ENCODE measurements around the gene BCLAF3. TPM values are rescaled to one million over a fixed set of nuclear protein-coding genes. Genes with fewer than 3 reads are reported as not detected.

The BCLAF3 gene
- total and polyA plus RNA-seq, 2 of the 4 experiments (the other 2 are of a cell fraction): 1.6 TPM

DNA sequence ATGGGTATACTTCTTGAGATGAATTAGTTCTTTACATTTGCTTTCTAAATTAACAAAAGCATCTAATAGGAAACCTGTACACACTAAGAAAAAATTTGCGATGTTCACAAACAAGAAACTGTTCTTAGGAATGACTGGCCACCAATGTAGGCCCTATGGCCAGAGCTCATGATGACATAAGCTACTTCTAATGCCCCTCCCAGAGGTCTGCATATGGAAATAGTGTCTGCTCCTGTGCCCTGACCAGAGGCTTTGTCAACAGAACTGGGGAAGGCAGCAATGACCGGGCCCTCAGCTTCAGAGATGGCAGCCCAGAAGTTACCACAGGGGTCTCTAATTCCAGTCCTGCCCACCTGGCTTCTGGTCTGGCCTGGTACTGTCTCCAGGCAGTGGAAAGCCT, 15.0 kb upstream of the BCLAF3 start:
- H2BK15ac ChIP-seq (ENCODE audit: low read depth, low read length): no peak overlapping the region
- no peak overlapping the region for H2AK9ac ChIP-seq (replicated peaks; ENCODE audit: low read depth, low read length, poor library complexity)
- BruUV-seq (replicated peaks): no TSS peak
- no peaks in the 10 kb centered on the region for H3K9me1 ChIP-seq (ENCODE audit: insufficient read depth, low read length)
- no peak overlapping the region for H2AFZ ChIP-seq (replicated peaks; ENCODE audit: low read length, poor library complexity)
- no peaks in the 10 kb centered on the region for H3K79me1 ChIP-seq (ENCODE audit: low read depth in 1 of 2, low read length in 2 of 2)
- no peak overlapping the region for H4K8ac ChIP-seq (ENCODE audit: low read depth in 2 of 2, low read length in 2 of 2)
- dilution Hi-C loops (cut with HindIII; ENCODE audit: low sequenced_read_pairs, unreplicated experiment) (no loop called here), intact Hi-C loops (cut with micrococcal nuclease) (no loop called here), in situ Hi-C loops (cut with MboI; ENCODE audit: low sequenced_read_pairs) (no loop called here)
- TF ChIP-seq FOS (IDR thresholded peaks at IDR 0.05; ENCODE audit: low read depth, low read length) (no peak), RFX5 (IDR thresholded peaks at IDR 0.05; ENCODE audit: low read depth, low read length) (no peak), CHD1 (IDR thresholded peaks at IDR 0.05; ENCODE audit: low read depth, low read length) (no peak)
- H3K4me1 ChIP-seq (ENCODE audit: control insufficient read depth, insufficient read depth, low read length): no peaks in the 10 kb centered on the region
- no peak overlapping the region for H4K5ac ChIP-seq (ENCODE audit: low read depth, low read length)
- H2BK5ac ChIP-seq (ENCODE audit: low read depth, low read length, poor library complexity, severe bottlenecking): no peak overlapping the region
- no peak overlapping the region for H3K4ac ChIP-seq (ENCODE audit: low read depth, low read length)
- no peak overlapping the region for H3K27ac ChIP-seq (ENCODE audit: insufficient read depth, low read length)
- H2AK5ac ChIP-seq (ENCODE audit: low read depth, low read length): no peak overlapping the region
- WGBS, 2 experiments (ENCODE audit: extremely low coverage in 2 of 2, insufficient read length in 1 of 2): 60% methylated on average over 1 of the region's 2 CpGs; no CpG with 5 or more reads in 1 of the 2 experiments
- no peak overlapping the region for H3K18ac ChIP-seq (ENCODE audit: low read depth, low read length)
- ChIA-PET POLR2A (ENCODE audit: unreplicated experiment) (no interaction called here), CTCF (interaction anchor here (0.6 kb wide), 1 partner anchor 345 kb away, joined by 3 read pairs; no protein-coding TSS in a partner anchor)
- H3K36me3 ChIP-seq (ENCODE audit: control insufficient read depth, insufficient read depth, low read length): no peaks in the 10 kb centered on the region
- H2BK20ac ChIP-seq (ENCODE audit: low read depth, low read length): no peak overlapping the region
- H3K4me3 ChIP-seq (ENCODE audit: insufficient read depth, low read depth, low read length): no peak overlapping the region
- no peak overlapping the region for H3K23ac ChIP-seq (ENCODE audit: low read depth, low read length)
- ATAC-seq (ENCODE audit: low read depth): no peak
- H3K56ac ChIP-seq (ENCODE audit: extremely low read depth, insufficient read depth, low read length): no peak overlapping the region
- H3K9me3 ChIP-seq (ENCODE audit: control insufficient read depth, insufficient read depth, low read length): no peaks in the 10 kb centered on the region
- H4K91ac ChIP-seq (ENCODE audit: insufficient read depth, low read depth, low read length): no peak overlapping the region
- H3K14ac ChIP-seq (replicated peaks; ENCODE audit: low read depth, low read length): no peak overlapping the region
- H4K20me1 ChIP-seq (ENCODE audit: insufficient read depth, low read length): no peaks in the 10 kb centered on the region
- H3K9ac ChIP-seq (ENCODE audit: low read depth, low read length): no peak overlapping the region
- peaks cover 8% of the 10 kb centered on the region for H3K27me3 ChIP-seq (ENCODE audit: control insufficient read depth, insufficient read depth, low read length)
- no peak for DNase-seq
- no peak overlapping the region for H3K4me2 ChIP-seq (ENCODE audit: low read depth, low read length)
- H2BK120ac ChIP-seq (ENCODE audit: low read depth, low read length): no peak overlapping the region
